GM19239 (cell line): ENCODE data around the gene GH2.

Source experiments
- DNase-seq: peaks from one replicate; pipeline ENCODE4 v3.0.0; 2011; ENCODE audit warnings: low spot score; ENCODE audit not compliant: insufficient read length
- FAIRE-seq: peaks from 2 replicates; lab custom pipeline; 2011; peaks lifted over from hg19 to GRCh38; lab: Jason Lieb, UNC

Gene GH2

GRCh38 chr17:63843387-63843888 is 38.3 kb downstream of the GH2 start:
- DNase-seq: peak; percentile 65
- FAIRE-seq: peak; percentile 54

- FAIRE-seq: peak; percentile 88
- peak; percentile 90 for DNase-seq
These were observed 39.0 kb downstream of the GH2 start, which contains the start of gene SMARCD2 for GRCh38 chr17:63842540-63843386. TSS of gene SMARCD2 (minus strand) at chr17:63842685. CDS start at chr17:63842674, 11 bp downstream.

- FAIRE-seq: no peak
- DNase-seq: no peak
These were observed 39.6 kb downstream of the GH2 start for GRCh38 chr17:63842173-63842539.

GRCh38 chr17:63841350-63842172 is 40.2 kb downstream of the GH2 start:
- DNase-seq (no peak), FAIRE-seq (peak; percentile 51)

GRCh38 chr17:63840591-63841349 is 41.0 kb downstream of the GH2 start:
- DNase-seq (no peak), FAIRE-seq (no peak)

- no peak for FAIRE-seq
- DNase-seq: no peak
These were observed 43.0 kb downstream of the GH2 start for GRCh38 chr17:63838631-63839171.

GRCh38 chr17:63837962-63838600 is 43.7 kb downstream of the GH2 start:
- DNase-seq (no peak), FAIRE-seq (no peak)

GRCh38 chr17:63837480-63837879 is 44.3 kb downstream of the GH2 start:
- DNase-seq: no peak
- no peak for FAIRE-seq

GRCh38 chr17:63836811-63837210 is 44.9 kb downstream of the GH2 start:
- no peak for DNase-seq
- FAIRE-seq: no peak

- FAIRE-seq: no peak
- no peak for DNase-seq
These were observed 46.5 kb downstream of the GH2 start for GRCh38 chr17:63835167-63835720.

- FAIRE-seq (peak; percentile 61), DNase-seq (peak; percentile 42)
These were observed 47.1 kb downstream of the GH2 start for GRCh38 chr17:63834431-63835166.

- no peak for FAIRE-seq
- no peak for DNase-seq
These were observed 47.9 kb downstream of the GH2 start for GRCh38 chr17:63833741-63834373.

- FAIRE-seq: no peak
These were observed 48.6 kb downstream of the GH2 start for GRCh38 chr17:63833026-63833740.

GRCh38 chr17:63832455-63832854 is 49.3 kb downstream of the GH2 start:
- DNase-seq (no peak), FAIRE-seq (no peak)

More at GRCh38 chr17:63833026-63833740, 48.6 kb downstream of the GH2 start:
- DNase-seq: no peak

GRCh38 chr17:63832014-63832413 is 49.7 kb downstream of the GH2 start:
- no peak for FAIRE-seq
- DNase-seq: no peak

GRCh38 chr17:63831505-63831904 is 50.2 kb downstream of the GH2 start:
- DNase-seq (no peak), FAIRE-seq (no peak)

- no peak for FAIRE-seq
- DNase-seq: no peak
These were observed 50.7 kb downstream of the GH2 start for GRCh38 chr17:63830904-63831491.
